ENCODE data around the gene CRYBG2. TPM values are rescaled to one million over a fixed set of nuclear protein-coding genes. Genes with fewer than 3 reads are reported as not detected.
A peak's percentile ranks its signal among the peaks of the same experiment; 100 is the strongest.
"Not testable (repeated sequence)": the region's sequence is repeated elsewhere in the genome, so short reads cannot be mapped to it uniquely, and the experiment has no call there.

The CRYBG2 gene
- polyA plus RNA-seq, 3 donors: 0.52 TPM; not detected in 2

GRCh38 chr1:26375081-26375480, 21.2 kb upstream of the CRYBG2 start:
- H3K36me3 Mint-ChIP-seq: no peaks in the 10 kb centered on the region
- Histone ChIP-seq H3K36me3 (replicated peaks in 1 of 2; ENCODE audit: control insufficient read depth in 1 of 2, insufficient read depth in 2 of 2, low read length in 2 of 2) (no peaks in the 10 kb centered on the region), H2AFZ (ENCODE audit: insufficient read depth, low read depth, low read length, poor library complexity, severe bottlenecking) (peak overlapping the region; percentile 53), H3K27me3 (ENCODE audit: control insufficient read depth in 2 of 2, insufficient read depth in 2 of 2, low read length in 2 of 2) (no peaks in the 10 kb centered on the region), H3K4me1 (ENCODE audit: control insufficient read depth in 1 of 2, insufficient read depth in 2 of 2, low read length in 2 of 2) (peaks cover 19 to 41% of the 10 kb centered on the region in 2 donors), H3K27ac (ENCODE audit: low read depth in 1 of 2, low read length in 2 of 2) (no peak overlapping the region), H3K4me2 (replicated peaks; ENCODE audit: extremely low read depth, low read length, poor library complexity, severe bottlenecking) (no peak overlapping the region), H3K9me3 (replicated peaks in 1 of 2; ENCODE audit: control insufficient read depth in 1 of 2, insufficient read depth in 1 of 2, low read length in 2 of 2) (no peaks in the 10 kb centered on the region), H3K79me2 (ENCODE audit: insufficient read depth, low read length) (no peaks in the 10 kb centered on the region), H4K20me1 (ENCODE audit: insufficient read depth, low read length) (no peaks in the 10 kb centered on the region), H3K9ac (ENCODE audit: insufficient read depth, low read length, poor library complexity, severe bottlenecking) (no peak overlapping the region), H3K4me3 (replicated peaks in 1 of 3; ENCODE audit: low read depth in 2 of 3, low read length in 3 of 3) (no peak overlapping the region)
- TF ChIP-seq, protein P1, sequence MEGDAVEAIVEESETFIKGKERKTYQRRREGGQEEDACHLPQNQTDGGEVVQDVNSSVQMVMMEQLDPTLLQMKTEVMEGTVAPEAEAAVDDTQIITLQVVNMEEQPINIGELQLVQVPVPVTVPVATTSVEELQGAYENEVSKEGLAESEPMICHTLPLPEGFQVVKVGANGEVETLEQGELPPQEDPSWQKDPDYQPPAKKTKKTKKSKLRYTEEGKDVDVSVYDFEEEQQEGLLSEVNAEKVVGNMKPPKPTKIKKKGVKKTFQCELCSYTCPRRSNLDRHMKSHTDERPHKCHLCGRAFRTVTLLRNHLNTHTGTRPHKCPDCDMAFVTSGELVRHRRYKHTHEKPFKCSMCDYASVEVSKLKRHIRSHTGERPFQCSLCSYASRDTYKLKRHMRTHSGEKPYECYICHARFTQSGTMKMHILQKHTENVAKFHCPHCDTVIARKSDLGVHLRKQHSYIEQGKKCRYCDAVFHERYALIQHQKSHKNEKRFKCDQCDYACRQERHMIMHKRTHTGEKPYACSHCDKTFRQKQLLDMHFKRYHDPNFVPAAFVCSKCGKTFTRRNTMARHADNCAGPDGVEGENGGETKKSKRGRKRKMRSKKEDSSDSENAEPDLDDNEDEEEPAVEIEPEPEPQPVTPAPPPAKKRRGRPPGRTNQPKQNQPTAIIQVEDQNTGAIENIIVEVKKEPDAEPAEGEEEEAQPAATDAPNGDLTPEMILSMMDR (IDR thresholded peaks at IDR 0.05): no peak
- H3K4me1 Mint-ChIP-seq: peaks cover 52% of the 10 kb centered on the region
- 0% methylated on average over 3 of the region's 6 CpGs for WGBS (ENCODE audit: insufficient coverage)
- intact Hi-C loops (cut with micrococcal nuclease): no loop called here
- peaks cover 13 to 24% (median 16%) of the 10 kb centered on the region in 3 donors for H3K27me3 Mint-ChIP-seq (ENCODE audit: low read depth in 3 of 3)
- H3K4me3 Mint-ChIP-seq: no peak overlapping the region
- no peak for DNase-seq
- H3K9me3 Mint-ChIP-seq: peaks cover 0 to 3% (median 0%) of the 10 kb centered on the region in 7 donors
- H3K27ac Mint-ChIP-seq: no peak overlapping the region

DNA sequence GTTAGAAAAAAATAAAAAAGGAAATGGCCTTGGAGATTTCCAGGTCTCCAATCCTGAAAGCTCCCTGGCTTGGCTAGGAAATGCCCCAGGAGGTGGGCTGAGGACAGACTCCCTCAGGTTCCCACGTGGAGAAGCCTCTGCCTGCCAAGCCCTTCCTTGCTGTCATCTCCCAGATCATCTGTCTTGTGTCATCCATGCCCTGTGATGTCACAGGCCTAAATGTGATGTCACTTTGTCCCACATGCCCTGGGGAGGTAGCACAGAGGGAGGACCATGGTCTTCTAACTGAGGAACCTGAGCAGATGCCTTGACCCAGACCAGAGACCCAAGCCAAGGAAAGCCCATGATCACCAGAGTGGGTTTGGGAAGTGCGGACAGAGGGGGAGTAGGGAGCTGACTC, 20.4 kb upstream of the CRYBG2 start:
- H3K36me3 ChIP-seq (replicated peaks in 1 of 2; ENCODE audit: control insufficient read depth in 1 of 2, insufficient read depth in 2 of 2, low read length in 2 of 2); H3K9me3 ChIP-seq (replicated peaks in 1 of 2; ENCODE audit: control insufficient read depth in 1 of 2, insufficient read depth in 1 of 2, low read length in 2 of 2); H3K79me2 ChIP-seq (ENCODE audit: insufficient read depth, low read length); H3K9ac ChIP-seq (ENCODE audit: insufficient read depth, low read length, poor library complexity, severe bottlenecking); H4K20me1 ChIP-seq (ENCODE audit: insufficient read depth, low read length); intact Hi-C loops (cut with micrococcal nuclease); H3K9me3 Mint-ChIP-seq; DNase-seq; H3K4me3 ChIP-seq (replicated peaks in 1 of 3; ENCODE audit: low read depth in 2 of 3, low read length in 3 of 3); H3K27ac ChIP-seq (ENCODE audit: low read depth in 1 of 2, low read length in 2 of 2); H3K36me3 Mint-ChIP-seq; H3K4me2 ChIP-seq (replicated peaks; ENCODE audit: extremely low read depth, low read length, poor library complexity, severe bottlenecking); H2AFZ ChIP-seq (ENCODE audit: insufficient read depth, low read depth, low read length, poor library complexity, severe bottlenecking); H3K27ac Mint-ChIP-seq; H3K27me3 ChIP-seq (ENCODE audit: control insufficient read depth in 2 of 2, insufficient read depth in 2 of 2, low read length in 2 of 2): not testable (repeated sequence)
- H3K4me1 ChIP-seq (ENCODE audit: control insufficient read depth in 1 of 2, insufficient read depth in 2 of 2, low read length in 2 of 2): peaks cover 19 to 41% of the 10 kb centered on the region in 2 donors
- Mint-ChIP-seq H3K4me3 (peak overlapping the region in 1 of 2 donors; percentile 8), H3K4me1 (peaks cover 52% of the 10 kb centered on the region), H3K27me3 (ENCODE audit: low read depth in 3 of 3) (peaks cover 13 to 24% (median 16%) of the 10 kb centered on the region in 3 donors)
- WGBS (ENCODE audit: insufficient coverage): 91% methylated on average over 2 of the region's 2 CpGs

Measured in CD14-positive monocyte (primary cell).